ENCODE measurements around the gene ST3GAL4. TPM values are rescaled to one million over a fixed set of nuclear protein-coding genes. Genes with fewer than 3 reads are reported as not detected.

The ST3GAL4 gene
- total and polyA plus RNA-seq, 2 of the 8 experiments (the other 6 are each of a cell fraction or from before 2014, with no cell fraction given): 15.6 to 20.0 TPM

DNA sequence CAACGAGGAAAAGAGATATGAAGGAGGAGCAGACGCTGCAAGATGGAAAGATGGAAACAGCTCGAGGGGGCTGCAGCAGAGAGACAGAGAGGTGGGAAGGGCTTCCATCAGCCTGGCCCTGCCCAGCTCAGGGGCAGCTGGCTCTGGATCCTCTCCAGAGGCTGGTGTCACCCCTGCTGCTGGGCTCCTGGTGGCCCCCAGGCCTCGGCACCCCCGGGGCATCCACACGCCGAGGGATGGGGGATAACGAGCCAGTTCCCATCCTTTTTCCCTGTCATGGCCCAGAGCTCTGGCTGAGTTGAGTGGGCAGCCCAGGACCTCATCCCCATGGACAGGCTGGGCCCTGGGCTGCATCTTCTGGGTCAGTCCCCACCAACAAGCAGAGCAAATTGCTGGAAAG is 102.3 kb downstream of the ST3GAL4 start (continued):
- TF ChIP-seq, protein P1, sequence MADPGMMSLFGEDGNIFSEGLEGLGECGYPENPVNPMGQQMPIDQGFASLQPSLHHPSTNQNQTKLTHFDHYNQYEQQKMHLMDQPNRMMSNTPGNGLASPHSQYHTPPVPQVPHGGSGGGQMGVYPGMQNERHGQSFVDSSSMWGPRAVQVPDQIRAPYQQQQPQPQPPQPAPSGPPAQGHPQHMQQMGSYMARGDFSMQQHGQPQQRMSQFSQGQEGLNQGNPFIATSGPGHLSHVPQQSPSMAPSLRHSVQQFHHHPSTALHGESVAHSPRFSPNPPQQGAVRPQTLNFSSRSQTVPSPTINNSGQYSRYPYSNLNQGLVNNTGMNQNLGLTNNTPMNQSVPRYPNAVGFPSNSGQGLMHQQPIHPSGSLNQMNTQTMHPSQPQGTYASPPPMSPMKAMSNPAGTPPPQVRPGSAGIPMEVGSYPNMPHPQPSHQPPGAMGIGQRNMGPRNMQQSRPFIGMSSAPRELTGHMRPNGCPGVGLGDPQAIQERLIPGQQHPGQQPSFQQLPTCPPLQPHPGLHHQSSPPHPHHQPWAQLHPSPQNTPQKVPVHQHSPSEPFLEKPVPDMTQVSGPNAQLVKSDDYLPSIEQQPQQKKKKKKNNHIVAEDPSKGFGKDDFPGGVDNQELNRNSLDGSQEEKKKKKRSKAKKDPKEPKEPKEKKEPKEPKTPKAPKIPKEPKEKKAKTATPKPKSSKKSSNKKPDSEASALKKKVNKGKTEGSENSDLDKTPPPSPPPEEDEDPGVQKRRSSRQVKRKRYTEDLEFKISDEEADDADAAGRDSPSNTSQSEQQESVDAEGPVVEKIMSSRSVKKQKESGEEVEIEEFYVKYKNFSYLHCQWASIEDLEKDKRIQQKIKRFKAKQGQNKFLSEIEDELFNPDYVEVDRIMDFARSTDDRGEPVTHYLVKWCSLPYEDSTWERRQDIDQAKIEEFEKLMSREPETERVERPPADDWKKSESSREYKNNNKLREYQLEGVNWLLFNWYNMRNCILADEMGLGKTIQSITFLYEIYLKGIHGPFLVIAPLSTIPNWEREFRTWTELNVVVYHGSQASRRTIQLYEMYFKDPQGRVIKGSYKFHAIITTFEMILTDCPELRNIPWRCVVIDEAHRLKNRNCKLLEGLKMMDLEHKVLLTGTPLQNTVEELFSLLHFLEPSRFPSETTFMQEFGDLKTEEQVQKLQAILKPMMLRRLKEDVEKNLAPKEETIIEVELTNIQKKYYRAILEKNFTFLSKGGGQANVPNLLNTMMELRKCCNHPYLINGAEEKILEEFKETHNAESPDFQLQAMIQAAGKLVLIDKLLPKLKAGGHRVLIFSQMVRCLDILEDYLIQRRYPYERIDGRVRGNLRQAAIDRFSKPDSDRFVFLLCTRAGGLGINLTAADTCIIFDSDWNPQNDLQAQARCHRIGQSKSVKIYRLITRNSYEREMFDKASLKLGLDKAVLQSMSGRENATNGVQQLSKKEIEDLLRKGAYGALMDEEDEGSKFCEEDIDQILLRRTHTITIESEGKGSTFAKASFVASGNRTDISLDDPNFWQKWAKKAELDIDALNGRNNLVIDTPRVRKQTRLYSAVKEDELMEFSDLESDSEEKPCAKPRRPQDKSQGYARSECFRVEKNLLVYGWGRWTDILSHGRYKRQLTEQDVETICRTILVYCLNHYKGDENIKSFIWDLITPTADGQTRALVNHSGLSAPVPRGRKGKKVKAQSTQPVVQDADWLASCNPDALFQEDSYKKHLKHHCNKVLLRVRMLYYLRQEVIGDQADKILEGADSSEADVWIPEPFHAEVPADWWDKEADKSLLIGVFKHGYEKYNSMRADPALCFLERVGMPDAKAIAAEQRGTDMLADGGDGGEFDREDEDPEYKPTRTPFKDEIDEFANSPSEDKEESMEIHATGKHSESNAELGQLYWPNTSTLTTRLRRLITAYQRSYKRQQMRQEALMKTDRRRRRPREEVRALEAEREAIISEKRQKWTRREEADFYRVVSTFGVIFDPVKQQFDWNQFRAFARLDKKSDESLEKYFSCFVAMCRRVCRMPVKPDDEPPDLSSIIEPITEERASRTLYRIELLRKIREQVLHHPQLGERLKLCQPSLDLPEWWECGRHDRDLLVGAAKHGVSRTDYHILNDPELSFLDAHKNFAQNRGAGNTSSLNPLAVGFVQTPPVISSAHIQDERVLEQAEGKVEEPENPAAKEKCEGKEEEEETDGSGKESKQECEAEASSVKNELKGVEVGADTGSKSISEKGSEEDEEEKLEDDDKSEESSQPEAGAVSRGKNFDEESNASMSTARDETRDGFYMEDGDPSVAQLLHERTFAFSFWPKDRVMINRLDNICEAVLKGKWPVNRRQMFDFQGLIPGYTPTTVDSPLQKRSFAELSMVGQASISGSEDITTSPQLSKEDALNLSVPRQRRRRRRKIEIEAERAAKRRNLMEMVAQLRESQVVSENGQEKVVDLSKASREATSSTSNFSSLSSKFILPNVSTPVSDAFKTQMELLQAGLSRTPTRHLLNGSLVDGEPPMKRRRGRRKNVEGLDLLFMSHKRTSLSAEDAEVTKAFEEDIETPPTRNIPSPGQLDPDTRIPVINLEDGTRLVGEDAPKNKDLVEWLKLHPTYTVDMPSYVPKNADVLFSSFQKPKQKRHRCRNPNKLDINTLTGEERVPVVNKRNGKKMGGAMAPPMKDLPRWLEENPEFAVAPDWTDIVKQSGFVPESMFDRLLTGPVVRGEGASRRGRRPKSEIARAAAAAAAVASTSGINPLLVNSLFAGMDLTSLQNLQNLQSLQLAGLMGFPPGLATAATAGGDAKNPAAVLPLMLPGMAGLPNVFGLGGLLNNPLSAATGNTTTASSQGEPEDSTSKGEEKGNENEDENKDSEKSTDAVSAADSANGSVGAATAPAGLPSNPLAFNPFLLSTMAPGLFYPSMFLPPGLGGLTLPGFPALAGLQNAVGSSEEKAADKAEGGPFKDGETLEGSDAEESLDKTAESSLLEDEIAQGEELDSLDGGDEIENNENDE (IDR thresholded peaks at IDR 0.05; ENCODE audit: insufficient replicate concordance, low read length): no peak
- TF ChIP-seq CEBPB (IDR thresholded peaks at IDR 0.05; ENCODE audit: low read depth, low read length): no peak
- no peak for TF ChIP-seq CREB1 (IDR thresholded peaks at IDR 0.05)
- no peak for TF ChIP-seq BCL11A (IDR thresholded peaks at IDR 0.05; ENCODE audit: low read depth in 2 of 2, low read length in 2 of 2)
- no peak for TF ChIP-seq RNF2 (IDR thresholded peaks at IDR 0.05; ENCODE audit: borderline replicate concordance, low read depth, low read length, missing control alignments, poor library complexity, severe bottlenecking)
- TF ChIP-seq NRF1 (IDR thresholded peaks at IDR 0.05; ENCODE audit: low read depth, low read length): no peak
- no peak for TF ChIP-seq TCF12 (IDR thresholded peaks at IDR 0.05; ENCODE audit: low read depth, low read length)
- TF ChIP-seq NANOG (IDR thresholded peaks at IDR 0.05; ENCODE audit: insufficient read depth, low read depth, low read length, poor library complexity, severe bottlenecking): no peak
- TF ChIP-seq EGR1 (IDR thresholded peaks at IDR 0.05; ENCODE audit: borderline replicate concordance, low read depth, low read length): no peak
- no peak for TF ChIP-seq JUND (IDR thresholded peaks at IDR 0.05; ENCODE audit: low read length)
- no peak for TF ChIP-seq POU5F1 (IDR thresholded peaks at IDR 0.05; ENCODE audit: low read depth, low read length)
- no peak for TF ChIP-seq CTBP2 (IDR thresholded peaks at IDR 0.05; ENCODE audit: borderline replicate concordance, insufficient read depth, insufficient read length, low read length)
- TF ChIP-seq CHD1 (IDR thresholded peaks at IDR 0.05; ENCODE audit: low read depth, low read length): no peak
